AG09319 (cell line): ENCODE measurements around the gene PARP14.
A peak's percentile ranks its signal among the peaks of the same experiment; 100 is the strongest.

ENCODE experiments used
- DNase-seq: peaks from one replicate; pipeline ENCODE4 v3.0.0-alpha.2; 2010; ENCODE audit warnings: low read depth; ENCODE audit errors: extremely low read depth
- TF ChIP-seq, protein P1 (sequence below): IDR thresholded peaks from 2 replicates; pipeline ENCODE4 v1.5.1; 2011; ENCODE audit warnings: low read depth, mild to moderate bottlenecking, inconsistent platforms, low read length, moderate library complexity

Gene PARP14

DNA sequence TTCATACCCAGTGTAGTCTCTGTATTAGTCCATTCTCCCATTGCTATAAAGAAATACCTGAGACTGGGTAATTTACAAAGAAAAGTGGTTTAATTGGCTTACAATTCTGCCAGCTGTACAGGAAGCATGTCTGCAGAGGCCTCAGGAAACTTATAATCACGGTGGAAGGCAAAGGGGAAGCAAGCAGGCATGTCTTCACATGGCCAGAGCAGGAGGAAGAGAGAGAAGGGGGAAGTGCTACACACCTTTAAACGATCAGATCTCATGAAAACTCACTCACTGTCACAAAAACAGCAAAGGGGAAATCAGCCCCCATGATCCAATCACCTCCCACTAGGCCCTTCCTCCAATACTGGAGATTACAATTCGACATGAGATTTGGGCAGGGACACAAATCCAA lies 6.3 kb upstream of the PARP14 start:
- TF ChIP-seq, protein P1, sequence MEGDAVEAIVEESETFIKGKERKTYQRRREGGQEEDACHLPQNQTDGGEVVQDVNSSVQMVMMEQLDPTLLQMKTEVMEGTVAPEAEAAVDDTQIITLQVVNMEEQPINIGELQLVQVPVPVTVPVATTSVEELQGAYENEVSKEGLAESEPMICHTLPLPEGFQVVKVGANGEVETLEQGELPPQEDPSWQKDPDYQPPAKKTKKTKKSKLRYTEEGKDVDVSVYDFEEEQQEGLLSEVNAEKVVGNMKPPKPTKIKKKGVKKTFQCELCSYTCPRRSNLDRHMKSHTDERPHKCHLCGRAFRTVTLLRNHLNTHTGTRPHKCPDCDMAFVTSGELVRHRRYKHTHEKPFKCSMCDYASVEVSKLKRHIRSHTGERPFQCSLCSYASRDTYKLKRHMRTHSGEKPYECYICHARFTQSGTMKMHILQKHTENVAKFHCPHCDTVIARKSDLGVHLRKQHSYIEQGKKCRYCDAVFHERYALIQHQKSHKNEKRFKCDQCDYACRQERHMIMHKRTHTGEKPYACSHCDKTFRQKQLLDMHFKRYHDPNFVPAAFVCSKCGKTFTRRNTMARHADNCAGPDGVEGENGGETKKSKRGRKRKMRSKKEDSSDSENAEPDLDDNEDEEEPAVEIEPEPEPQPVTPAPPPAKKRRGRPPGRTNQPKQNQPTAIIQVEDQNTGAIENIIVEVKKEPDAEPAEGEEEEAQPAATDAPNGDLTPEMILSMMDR, result no peak
- no peak for DNase-seq

DNA sequence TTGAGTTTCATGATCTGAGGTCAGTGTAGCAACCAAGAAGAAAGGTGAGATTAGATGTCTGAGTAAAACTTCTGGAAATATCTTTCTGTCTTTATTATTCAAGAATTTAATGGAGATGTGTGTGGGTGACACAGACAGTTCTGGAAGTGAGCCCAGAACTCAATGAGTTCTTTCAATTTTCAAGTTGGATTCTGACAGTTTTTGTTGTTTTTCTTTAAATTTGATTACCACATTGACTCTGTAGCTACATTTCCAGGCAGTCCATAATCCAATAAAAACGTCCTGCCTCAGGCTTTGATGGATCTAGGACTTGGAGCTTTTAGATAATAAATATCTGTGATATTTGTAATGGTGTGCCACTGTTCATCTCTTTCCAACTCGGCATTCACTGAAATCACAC lies 3.9 kb upstream of the PARP14 start:
- TF ChIP-seq, protein P1, result no peak
- DNase-seq, result no peak

DNA sequence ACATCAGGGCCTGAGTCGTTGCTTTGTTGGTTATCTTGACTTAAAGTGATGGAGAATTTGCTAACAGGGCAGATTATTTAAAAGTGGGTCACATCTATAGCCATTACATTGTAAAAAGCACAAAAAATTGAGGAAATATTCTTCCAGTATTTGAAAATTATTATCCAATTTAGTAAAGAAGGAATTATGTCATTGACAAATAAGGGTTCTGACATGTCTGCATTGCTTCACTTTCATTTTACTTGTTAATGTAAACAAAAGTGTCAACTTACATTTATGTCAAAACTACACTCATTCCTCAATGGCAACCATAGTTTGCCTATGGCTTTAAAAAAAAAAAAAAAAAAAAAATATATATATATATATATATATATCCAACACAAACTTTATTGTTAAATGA lies 3.4 kb upstream of the PARP14 start:
- DNase-seq, result no peak
- TF ChIP-seq, protein P1, result no peak

DNA sequence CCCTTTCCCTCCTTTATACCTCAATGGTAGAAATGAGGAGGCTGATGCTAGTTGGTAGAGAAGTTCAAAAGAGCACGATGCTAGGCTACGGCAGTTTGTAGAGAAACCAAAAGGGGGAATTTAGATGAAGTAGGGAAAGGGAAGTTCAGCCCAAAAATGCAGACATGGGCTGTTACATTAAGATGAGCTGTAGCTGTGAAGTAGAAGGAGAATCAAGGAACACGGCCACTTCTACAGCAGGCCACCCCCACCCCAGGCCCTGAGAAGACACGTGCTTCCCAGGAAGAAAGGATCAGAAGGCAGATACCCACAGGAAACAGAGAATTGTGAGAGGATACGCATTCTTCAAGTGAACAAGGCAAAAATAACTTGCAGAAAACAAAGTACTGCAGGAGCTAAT lies 2.1 kb upstream of the PARP14 start:
- DNase-seq, result no peak
- TF ChIP-seq, protein P1, result no peak

DNA sequence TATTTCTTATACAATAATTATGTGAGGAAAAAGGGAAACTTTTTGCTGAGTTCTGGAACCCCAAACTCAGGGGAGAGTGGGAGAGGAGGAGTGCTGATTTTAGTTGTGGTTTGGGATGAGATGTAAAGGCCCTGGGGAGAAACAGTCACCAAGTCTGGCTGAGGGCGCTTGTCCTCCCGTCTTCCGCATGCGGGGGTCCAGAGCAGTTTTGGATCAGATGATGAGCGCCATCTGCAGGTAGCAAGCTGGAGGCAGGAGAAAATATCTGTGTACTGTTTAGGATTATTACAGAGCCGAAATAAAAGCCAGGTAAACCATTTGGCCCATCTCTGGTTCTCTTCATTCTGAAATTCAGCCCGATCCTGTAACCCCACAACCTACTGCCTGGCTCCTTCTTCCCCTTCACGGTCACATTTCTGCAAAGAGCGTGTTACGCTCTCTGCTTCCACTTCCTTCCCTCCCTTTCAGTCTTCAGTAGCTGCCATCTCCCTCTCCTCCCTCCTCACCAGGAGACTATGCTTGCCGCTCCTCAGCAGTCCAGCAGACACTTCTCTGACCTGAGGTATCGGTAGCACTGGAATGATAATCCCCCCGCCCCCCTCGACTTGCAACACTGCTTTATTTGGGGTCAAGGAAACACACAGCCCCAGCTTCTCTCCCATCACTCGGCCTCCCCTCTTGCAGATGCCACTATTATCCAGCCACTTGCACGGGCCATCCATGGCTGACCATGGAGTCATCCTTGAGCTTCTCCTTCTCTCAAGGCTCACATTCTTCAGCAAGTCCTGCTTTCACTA lies 1.4 kb upstream of the PARP14 start:
- DNase-seq, result peak; percentile 52
- TF ChIP-seq, protein P1, result peak; percentile 82

DNA sequence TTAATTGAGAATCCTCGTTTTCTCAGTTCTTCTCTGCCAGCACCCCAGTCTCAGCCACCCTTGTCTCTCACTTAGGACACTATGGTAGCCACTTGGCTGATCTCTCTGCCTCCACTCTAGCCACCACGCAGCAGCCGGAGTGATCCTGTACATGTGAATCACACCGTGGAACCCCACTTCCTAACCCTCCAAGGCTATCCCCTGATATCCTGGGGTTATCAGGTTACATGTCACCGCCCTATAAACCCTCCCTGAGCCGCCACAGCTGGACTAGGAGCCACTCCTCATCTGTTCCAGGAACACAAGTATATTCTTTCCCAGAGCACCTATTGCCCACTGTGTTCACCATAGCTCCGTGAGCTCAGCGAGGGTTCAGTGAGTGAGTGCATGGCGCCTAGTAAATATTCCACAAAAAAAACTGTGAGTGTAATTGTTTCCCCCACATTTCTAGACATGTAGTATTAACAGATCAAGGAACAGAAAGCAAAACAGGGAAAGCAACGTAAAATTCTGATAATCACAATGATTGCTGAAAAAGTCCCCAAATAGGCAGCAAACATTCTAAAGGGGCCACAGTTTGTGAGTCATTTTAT lies 661 bp upstream of the PARP14 start:
- no peak for DNase-seq
- TF ChIP-seq, protein P1, result no peak

DNA sequence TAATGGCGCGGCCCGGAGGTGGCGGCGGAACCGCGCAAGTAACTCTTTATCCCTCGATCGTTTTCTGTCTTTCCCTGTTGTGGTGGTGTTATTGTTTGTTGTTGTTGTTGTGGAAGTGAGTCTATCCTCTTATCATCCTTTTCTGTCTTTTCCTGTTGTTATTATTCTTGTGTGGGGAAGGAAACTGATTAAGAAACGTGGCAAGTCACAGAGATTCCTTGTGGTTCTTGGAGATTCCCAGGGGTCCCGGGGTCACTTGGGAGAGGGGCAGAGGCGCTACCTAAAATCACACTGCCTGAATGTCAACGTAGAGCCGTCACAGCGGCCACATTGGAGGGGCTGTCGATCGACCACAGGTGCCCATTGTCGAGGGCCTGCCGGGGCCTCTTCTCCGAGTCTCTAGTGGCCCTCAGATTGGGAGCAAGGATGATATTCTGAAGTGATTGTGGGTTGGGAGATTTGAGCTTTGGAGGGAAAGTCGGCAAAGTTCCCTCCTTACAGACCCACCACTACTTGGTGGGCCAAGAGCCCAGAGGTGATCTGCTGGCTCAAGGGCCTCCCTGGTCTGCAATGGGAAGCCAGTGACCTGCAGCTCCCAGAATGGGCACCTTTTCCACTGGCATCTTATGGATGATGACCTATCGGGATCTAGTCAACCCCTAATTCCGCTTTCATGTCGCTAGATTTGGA lies 790 bp downstream of the PARP14 start:
- no peak for DNase-seq
- TF ChIP-seq, protein P1, result no peak
